HEK293T (cell line): Measurements from ENCODE around the gene DHX8.
A peak's percentile ranks its signal among the peaks of the same experiment; 100 is the strongest.

ENCODE experiments used
- CTCF ChIA-PET: fragments of 350-600 bp; formaldehyde crosslinking; extraction: SDS; loops from one replicate; lab custom pipeline; 2021; ENCODE audit warnings: antibody characterized with exemption, inconsistent platforms; lab: Yijun Ruan, JAX
- POLR2A ChIA-PET: fragments of 350-600 bp; formaldehyde crosslinking; extraction: SDS; loops from one replicate; lab custom pipeline; 2020; ENCODE audit warnings: antibody characterized with exemption, inconsistent platforms; lab: Yijun Ruan, JAX
- DNase-seq: peaks from one replicate; pipeline ENCODE4 v3.0.0; 2012; ENCODE audit warnings: mixed read lengths; ENCODE audit errors: extremely low spot score
- ARNT ChIP-seq: fragments of 450-650 bp; IDR thresholded peaks from 2 replicates; pipeline ENCODE4 v1.6.1; 2017; ENCODE audit warnings: mild to moderate bottlenecking
- BHLHE40 ChIP-seq: fragments of 450-650 bp; IDR thresholded peaks from 2 replicates; pipeline ENCODE4 v1.6.1; 2016; ENCODE audit warnings: mild to moderate bottlenecking, moderate library complexity, borderline replicate concordance
- CTBP1 ChIP-seq: fragments of 450-650 bp; IDR thresholded peaks from 2 replicates; pipeline ENCODE4 v1.6.1; 2016; ENCODE audit warnings: borderline replicate concordance
- ELF4 ChIP-seq: fragments of 450-650 bp; IDR thresholded peaks from 2 replicates; pipeline ENCODE4 v1.6.1; 2017; ENCODE audit warnings: antibody characterized with exemption
- FOXA1 ChIP-seq: fragments of 450-650 bp; IDR thresholded peaks from 2 replicates; pipeline ENCODE4 v1.6.1; 2016; ENCODE audit warnings: mild to moderate bottlenecking
- FOXK2 ChIP-seq: fragments of 450-650 bp; IDR thresholded peaks from 2 replicates; pipeline ENCODE4 v1.6.1; 2016; ENCODE audit warnings: mild to moderate bottlenecking
- FOXM1 ChIP-seq: fragments of 450-650 bp; IDR thresholded peaks from 2 replicates; pipeline ENCODE4 v1.6.1; 2017; ENCODE audit warnings: mild to moderate bottlenecking, borderline replicate concordance
- HDGF ChIP-seq: fragments of 450-650 bp; IDR thresholded peaks from 2 replicates; pipeline ENCODE4 v1.6.1; 2017; ENCODE audit warnings: antibody characterized with exemption, borderline replicate concordance
- L3MBTL2 ChIP-seq: fragments of 450-650 bp; conservative IDR thresholded peaks from 2 replicates; pipeline ENCODE4 v1.6.1; 2016; ENCODE audit warnings: mild to moderate bottlenecking
- LEF1 ChIP-seq: fragments of 450-650 bp; IDR thresholded peaks from 2 replicates; pipeline ENCODE4 v1.6.1; 2017; ENCODE audit warnings: mild to moderate bottlenecking, borderline replicate concordance
- NFRKB ChIP-seq: fragments of 450-650 bp; IDR thresholded peaks from 2 replicates; pipeline ENCODE4 v1.6.1; 2016; ENCODE audit warnings: mild to moderate bottlenecking, moderate library complexity
- SP1 ChIP-seq: fragments of 450-650 bp; IDR thresholded peaks from 2 replicates; pipeline ENCODE4 v1.6.1; 2017
- SUZ12 ChIP-seq: fragments of 450-650 bp; IDR thresholded peaks from 2 replicates; pipeline ENCODE4 v1.6.1; 2016; ENCODE audit warnings: mild to moderate bottlenecking
- TARDBP ChIP-seq: fragments of 450-650 bp; IDR thresholded peaks from 2 replicates; pipeline ENCODE4 v1.6.1; 2016
- ZNF384 ChIP-seq: fragments of 450-650 bp; IDR thresholded peaks from 2 replicates; pipeline ENCODE4 v1.6.1; 2016
- TF ChIP-seq, protein P1 (sequence below): fragments of 450-650 bp; IDR thresholded peaks from 2 replicates; pipeline ENCODE4 v1.6.1; 2016

The DHX8 gene

DNA sequence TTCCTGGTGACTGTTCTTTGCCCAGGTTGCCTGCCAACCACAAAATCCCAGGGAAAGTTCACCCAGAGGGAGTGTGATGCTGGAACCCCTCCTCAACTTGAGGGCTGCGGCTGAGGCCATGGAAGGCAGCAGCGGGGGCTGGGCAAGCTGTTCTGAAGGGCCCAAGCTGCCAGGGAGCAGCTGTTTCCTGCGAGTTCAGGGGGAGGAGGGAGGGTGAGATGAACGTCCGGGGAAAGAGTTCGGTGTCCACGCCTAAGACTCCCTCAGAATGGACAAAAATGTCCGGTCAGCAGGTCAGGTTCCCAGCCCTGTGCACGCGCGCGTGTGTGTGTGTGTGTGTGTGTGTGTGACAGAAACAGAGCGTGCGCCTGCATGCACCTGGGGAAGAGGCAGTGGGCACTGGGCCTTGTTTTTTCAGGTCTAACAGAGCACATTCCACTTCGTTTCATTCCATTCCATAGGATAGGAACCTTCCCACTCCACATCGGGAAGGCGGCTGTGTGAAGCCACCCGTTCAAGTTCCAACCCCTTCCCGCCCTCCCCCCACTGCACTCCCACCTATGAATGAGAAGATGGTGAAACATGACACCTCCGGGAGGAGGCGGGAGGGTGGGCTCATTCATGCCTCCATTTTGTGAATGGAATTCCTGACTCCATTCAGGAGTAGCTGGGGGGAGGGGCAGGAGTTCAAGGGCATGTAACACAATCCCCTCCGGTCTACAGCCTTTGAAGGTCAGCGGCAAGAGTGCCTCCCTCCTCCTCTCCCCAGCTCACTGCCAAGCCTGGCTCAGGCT lies 46.7 kb downstream of the DHX8 start:
- POLR2A ChIA-PET, result no interaction called here
- DNase-seq, result peak; percentile 71
- CTCF ChIA-PET, result interaction anchor here (0.6 to 1.2 kb wide), 2 partner anchors 9 to 160 kb away, joined by 4 to 5 read pairs; no protein-coding TSS in a partner anchor
- TF ChIP-seq ZNF384 (no peak), HDGF (no peak), L3MBTL2 (no peak), FOXK2 (no peak), SP1 (no peak), SUZ12 (no peak), FOXM1 (no peak), CTBP1 (no peak), FOXA1 (no peak)
- TF ChIP-seq, protein P1, sequence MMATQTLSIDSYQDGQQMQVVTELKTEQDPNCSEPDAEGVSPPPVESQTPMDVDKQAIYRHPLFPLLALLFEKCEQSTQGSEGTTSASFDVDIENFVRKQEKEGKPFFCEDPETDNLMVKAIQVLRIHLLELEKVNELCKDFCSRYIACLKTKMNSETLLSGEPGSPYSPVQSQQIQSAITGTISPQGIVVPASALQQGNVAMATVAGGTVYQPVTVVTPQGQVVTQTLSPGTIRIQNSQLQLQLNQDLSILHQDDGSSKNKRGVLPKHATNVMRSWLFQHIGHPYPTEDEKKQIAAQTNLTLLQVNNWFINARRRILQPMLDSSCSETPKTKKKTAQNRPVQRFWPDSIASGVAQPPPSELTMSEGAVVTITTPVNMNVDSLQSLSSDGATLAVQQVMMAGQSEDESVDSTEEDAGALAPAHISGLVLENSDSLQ, result no peak

DNA sequence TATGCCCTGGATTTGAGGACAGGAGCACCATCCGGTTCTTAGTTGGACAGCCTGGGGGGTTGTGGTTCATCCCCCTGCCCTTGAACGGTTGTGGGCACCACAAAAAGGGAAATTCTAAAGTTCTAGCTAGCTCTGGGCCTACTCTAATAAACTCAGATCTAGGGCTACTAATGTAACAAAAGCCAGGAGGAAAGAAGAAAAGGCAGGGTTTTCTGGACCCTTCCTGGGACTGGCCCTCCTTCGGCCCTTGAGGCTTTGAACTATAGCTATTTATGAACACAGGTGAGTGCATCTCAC lies 47.3 kb downstream of the DHX8 start:
- TF ChIP-seq FOXM1, result no peak
- no peak for TF ChIP-seq NFRKB
- TF ChIP-seq FOXA1, result no peak
- no peak for TF ChIP-seq SP1
- TF ChIP-seq, protein P1, result no peak
- no peak for TF ChIP-seq L3MBTL2
- TF ChIP-seq FOXK2, result no peak
- TF ChIP-seq SUZ12, result no peak
- no peak for TF ChIP-seq TARDBP
- no peak for TF ChIP-seq BHLHE40
- no peak for TF ChIP-seq CTBP1
- no peak for TF ChIP-seq HDGF
- no peak for TF ChIP-seq ARNT
- no peak for TF ChIP-seq LEF1
- no peak for TF ChIP-seq ELF4
- TF ChIP-seq ZNF384, result no peak
- ChIA-PET POLR2A (no interaction called here), CTCF (interaction anchor here (1.2 kb wide), 1 partner anchor 9 kb away, joined by 4 read pairs; no protein-coding TSS in a partner anchor)
- DNase-seq, result no peak

DNA sequence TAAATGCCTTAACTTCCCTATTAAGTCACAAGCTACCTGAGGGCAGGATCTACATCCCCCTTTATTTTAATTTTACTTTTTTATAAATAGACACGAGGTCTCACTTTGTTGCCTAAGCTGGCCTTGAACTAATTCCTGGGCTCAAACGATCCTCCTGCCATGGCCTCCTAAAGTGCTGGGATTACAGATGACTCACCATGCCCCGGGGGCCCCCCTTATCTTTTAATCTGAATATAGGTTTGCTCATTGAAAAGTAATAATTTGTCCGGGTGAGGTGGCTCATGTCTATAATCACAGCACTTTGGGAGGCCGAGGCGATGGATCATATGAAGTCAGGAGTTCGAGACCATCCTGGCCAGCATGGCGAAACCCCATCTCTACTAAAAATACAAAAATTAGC lies 48.2 kb downstream of the DHX8 start:
- ChIA-PET POLR2A (no interaction called here), CTCF (no interaction called here)
- no peak for DNase-seq
- TF ChIP-seq SUZ12, result no peak
- TF ChIP-seq CTBP1, result no peak
- TF ChIP-seq ZNF384, result no peak
- TF ChIP-seq FOXA1, result no peak
- TF ChIP-seq HDGF, result no peak
- TF ChIP-seq ELF4, result no peak
- TF ChIP-seq, protein P1, result no peak
- TF ChIP-seq SP1, result no peak
- TF ChIP-seq LEF1, result no peak
- no peak for TF ChIP-seq BHLHE40
- TF ChIP-seq FOXM1, result no peak
- no peak for TF ChIP-seq FOXK2
- no peak for TF ChIP-seq NFRKB
- TF ChIP-seq TARDBP, result no peak
- no peak for TF ChIP-seq ARNT
- TF ChIP-seq L3MBTL2, result no peak

DNA sequence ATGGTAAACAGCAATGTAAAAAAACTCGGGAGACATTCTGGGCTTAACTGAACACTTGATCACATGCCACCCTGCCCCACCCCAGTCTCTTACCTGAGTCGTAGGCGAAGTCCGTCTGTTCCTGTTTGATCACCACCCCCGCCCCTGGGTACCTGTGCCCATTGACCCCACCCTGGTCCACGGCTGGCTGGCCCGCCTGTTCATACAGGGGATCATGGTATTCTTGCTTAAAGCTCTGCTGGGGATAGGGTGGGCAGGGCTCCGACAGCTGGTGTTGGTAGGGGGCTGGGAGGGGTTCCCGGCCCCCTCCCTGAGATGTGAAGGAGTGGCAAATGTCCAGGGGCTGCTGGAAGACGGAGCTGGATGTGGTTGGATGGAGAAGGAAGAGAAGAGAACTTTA lies 48.8 kb downstream of the DHX8 start:
- CTCF ChIA-PET, result no interaction called here
- no peak for DNase-seq
- POLR2A ChIA-PET, result no interaction called here
- no peak for TF ChIP-seq SP1
- no peak for TF ChIP-seq FOXM1
- TF ChIP-seq ARNT, result no peak
- TF ChIP-seq L3MBTL2, result no peak
- no peak for TF ChIP-seq ELF4
- no peak for TF ChIP-seq LEF1
- TF ChIP-seq CTBP1, result no peak
- no peak for TF ChIP-seq BHLHE40

DNA sequence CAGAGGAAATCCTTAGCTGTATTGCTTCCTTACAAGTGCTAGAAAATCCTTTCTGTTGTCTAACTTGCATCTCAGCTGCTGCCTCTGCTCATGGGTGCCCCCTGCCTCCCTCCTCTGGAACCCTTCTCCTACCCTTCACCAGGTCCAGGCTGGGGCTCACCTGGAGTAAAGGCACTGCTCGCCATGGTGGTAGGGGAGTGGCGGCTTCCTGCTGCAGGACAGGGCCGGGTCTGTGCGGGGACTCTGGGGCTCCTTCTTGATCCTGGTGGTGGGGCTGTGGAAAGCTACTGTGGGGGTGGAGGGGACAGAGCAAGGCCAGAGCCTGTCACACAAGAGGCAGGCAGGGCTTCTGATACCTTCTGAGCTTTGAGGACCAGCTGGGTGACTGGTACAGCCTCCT lies 49.9 kb downstream of the DHX8 start:
- TF ChIP-seq, protein P1, result no peak
- TF ChIP-seq CTBP1 (no peak), BHLHE40 (no peak), HDGF (no peak), FOXA1 (no peak), FOXK2 (no peak), TARDBP (no peak), ZNF384 (no peak), FOXM1 (no peak), LEF1 (no peak), NFRKB (no peak), SP1 (no peak), SUZ12 (no peak), ARNT (no peak), L3MBTL2 (no peak), ELF4 (no peak)
- CTCF ChIA-PET, result no interaction called here
- DNase-seq, result no peak
- POLR2A ChIA-PET, result no interaction called here
